Thymus (tissue), 11 donors: Measurements from ENCODE around the gene CWC27. TPM values are rescaled to one million over a fixed set of nuclear protein-coding genes. Genes with fewer than 3 reads are reported as not detected.

ENCODE experiments used
- DNase-seq, 9 donors: peaks; one replicate each; pipeline ENCODE4 v3.0.0-alpha.2; 2013; ENCODE audit warnings: low spot score in 9 of 9, low read depth in 6 of 9, missing footprints in 1 of 9
- H3K27ac ChIP-seq, 2 donors: one replicate each; pipeline ENCODE4 v1.5.1; 2013; ENCODE audit warnings: control low read depth in 1 of 2, low read depth in 1 of 2, low read length in 1 of 2, mild to moderate bottlenecking in 1 of 2, moderate library complexity in 1 of 2
- H3K27me3 ChIP-seq, 2 donors: one replicate each; pipeline ENCODE4 v1.5.1; 2013; ENCODE audit warnings: low read length in 1 of 2; ENCODE audit not compliant: control insufficient read depth in 2 of 2, insufficient read depth in 1 of 2
- H3K36me3 ChIP-seq, 2 donors: one replicate each; pipeline ENCODE4 v1.5.1; 2013; ENCODE audit warnings: low read length in 1 of 2, mild to moderate bottlenecking in 1 of 2, moderate library complexity in 1 of 2; ENCODE audit not compliant: control insufficient read depth in 2 of 2, insufficient read depth in 2 of 2
- H3K4me1 ChIP-seq, 2 donors: one replicate each; pipeline ENCODE4 v1.5.1; 2013; ENCODE audit warnings: low read length in 2 of 2; ENCODE audit not compliant: control insufficient read depth in 2 of 2, insufficient read depth in 2 of 2
- H3K4me3 ChIP-seq, 2 donors: one replicate each; pipeline ENCODE4 v1.5.1; 2013; ENCODE audit warnings: low read length in 2 of 2, control low read depth in 1 of 2, mild to moderate bottlenecking in 1 of 2
- H3K9me3 ChIP-seq, 2 donors: one replicate each; pipeline ENCODE4 v1.5.1; 2013; ENCODE audit warnings: low read length in 1 of 2, mild to moderate bottlenecking in 1 of 2; ENCODE audit not compliant: control insufficient read depth in 2 of 2, insufficient read depth in 1 of 2
- WGBS: extraction: QIAGEN DNeasy Blood & Tissue Kit; methylation state at CpG from one replicate; pipeline ENCODE4 v1.1.7; 2013; 5-methylcytosine and 5-hydroxymethylcytosine counted together
- polyA plus RNA-seq: library from polyadenylated mRNA; stranded (reverse); fragments of 200-250 nt; gene quantifications from one replicate; pipeline ENCODE4 v1.2.3, GENCODE V29; 2013
- total RNA-seq: library from RNA; stranded (reverse); fragments of 120-200 nt; gene quantifications from one replicate; pipeline ENCODE4 v1.2.4, GENCODE V29; 2013
- donor health status: healthy.

CWC27 gene
- total and polyA plus RNA-seq, 2 donors: 23.5 to 24.2 TPM

DNA sequence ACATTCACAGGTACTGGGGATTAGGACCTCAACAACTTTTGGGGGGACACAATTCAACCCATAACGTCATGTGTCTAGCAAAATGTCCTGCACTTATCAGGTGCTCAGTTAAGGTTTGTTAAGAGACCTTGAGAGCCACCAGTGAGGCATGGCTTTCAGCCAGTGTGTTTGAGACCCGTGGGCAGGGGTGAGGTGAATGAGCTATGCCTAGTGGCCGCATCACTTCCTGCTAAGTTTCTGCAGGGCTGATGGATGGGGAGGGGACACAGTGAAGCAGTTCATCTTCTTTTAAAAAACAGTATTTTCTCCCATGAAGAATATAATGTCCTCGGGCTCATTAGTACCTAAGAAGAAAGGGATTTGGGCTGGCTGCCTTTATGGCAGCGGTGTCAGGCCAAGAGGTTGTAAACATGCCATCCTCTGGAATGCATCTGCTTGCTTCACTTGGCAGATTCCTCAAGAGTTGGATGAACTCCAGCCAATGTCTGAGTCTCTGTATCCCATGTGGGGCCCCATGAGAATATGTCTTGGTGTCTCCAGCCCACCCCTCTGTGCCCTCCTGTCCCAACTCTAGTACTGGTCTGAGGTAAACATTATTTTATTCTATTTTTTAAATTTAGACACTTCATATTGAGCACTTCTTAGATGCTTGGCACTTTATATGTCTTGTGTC lies 282.2 kb downstream of the CWC27 start:
- Histone ChIP-seq H3K27me3 (no peaks in the 10 kb centered on the region), H3K36me3 (no peaks in the 10 kb centered on the region), H3K4me1 (no peaks in the 10 kb centered on the region), H3K9me3 (no peaks in the 10 kb centered on the region), H3K27ac (no peak overlapping the region), H3K4me3 (no peak overlapping the region)
- WGBS: 86% methylated on average over 5 of the region's 5 CpGs
- DNase-seq: no peak

DNA sequence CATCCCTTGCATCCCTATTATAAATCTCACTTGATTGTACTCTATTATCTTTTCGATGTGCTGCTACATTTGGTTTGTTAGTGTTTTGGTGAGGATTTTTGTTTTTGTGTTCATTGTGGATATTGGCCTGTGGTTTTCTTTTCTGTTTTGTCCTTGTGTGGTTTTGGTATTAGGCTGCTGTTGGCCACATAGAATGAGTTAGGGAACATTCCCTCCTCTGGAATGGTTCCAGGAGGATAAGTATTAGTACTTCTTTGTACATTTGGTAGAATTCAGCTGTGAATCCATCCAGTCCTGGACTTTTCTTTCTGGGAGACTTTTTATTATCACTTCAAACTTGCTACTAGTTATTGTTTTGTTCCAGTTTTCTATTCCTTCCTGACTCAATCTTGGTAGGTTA lies 287.2 kb downstream of the CWC27 start:
- H3K4me3 ChIP-seq: no peak overlapping the region
- no peaks in the 10 kb centered on the region for H3K27me3 ChIP-seq
- no peaks in the 10 kb centered on the region for H3K36me3 ChIP-seq
- 97% methylated on average over 1 of the region's 1 CpG for WGBS
- H3K4me1 ChIP-seq: no peaks in the 10 kb centered on the region
- H3K9me3 ChIP-seq: no peaks in the 10 kb centered on the region
- DNase-seq: no peak
- H3K27ac ChIP-seq: no peak overlapping the region

DNA sequence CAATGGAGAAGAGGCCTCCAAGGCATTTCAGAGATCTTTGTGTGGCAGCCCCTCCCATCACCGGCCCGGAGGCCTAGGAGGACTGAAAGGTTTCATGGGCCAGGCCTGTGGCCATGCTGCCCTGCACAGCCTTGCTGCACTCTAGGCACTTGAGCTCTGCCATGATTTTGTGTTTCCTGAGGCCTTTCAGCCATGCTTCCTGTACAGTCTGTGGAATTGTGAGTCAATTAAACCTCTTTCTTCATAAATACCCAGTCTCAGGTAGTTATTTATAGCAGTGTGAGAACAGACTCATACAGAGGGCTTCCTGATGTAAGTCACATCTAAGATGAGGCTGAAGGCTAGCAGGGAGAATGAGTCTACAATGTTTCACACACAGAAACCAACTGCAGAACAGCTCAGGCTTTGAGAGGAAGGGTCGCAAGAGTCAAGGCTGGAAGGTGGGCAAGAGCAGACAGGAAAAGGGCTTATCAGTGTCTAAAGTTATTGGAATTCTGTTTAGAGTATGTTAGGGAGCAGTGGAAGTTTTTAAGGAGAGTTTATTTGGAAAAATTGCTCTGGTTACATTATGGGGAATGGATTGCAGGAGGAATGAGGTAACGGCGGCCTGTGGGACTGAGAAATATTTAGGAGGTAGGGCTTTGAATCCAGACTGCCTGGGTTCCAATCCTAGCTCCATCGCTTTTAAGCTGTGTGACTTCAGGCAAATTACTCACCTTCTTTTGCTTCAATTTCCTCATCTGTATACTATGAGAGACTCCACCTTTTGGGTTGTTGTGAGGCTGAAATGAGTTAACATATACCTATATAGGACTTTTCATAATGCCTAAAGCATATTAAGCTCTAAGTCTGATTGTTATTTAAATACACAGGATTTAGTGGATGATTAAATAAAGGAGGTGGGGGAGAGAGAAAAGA lies 291.2 kb downstream of the CWC27 start:
- no peaks in the 10 kb centered on the region for H3K9me3 ChIP-seq
- 96% methylated on average over 6 of the region's 6 CpGs for WGBS
- H3K27me3 ChIP-seq: no peaks in the 10 kb centered on the region
- no peaks in the 10 kb centered on the region for H3K36me3 ChIP-seq
- H3K4me1 ChIP-seq: peaks cover 0 to 4% of the 10 kb centered on the region in 2 donors
- no peak overlapping the region for H3K27ac ChIP-seq
- DNase-seq: no peak
- no peak overlapping the region for H3K4me3 ChIP-seq

DNA sequence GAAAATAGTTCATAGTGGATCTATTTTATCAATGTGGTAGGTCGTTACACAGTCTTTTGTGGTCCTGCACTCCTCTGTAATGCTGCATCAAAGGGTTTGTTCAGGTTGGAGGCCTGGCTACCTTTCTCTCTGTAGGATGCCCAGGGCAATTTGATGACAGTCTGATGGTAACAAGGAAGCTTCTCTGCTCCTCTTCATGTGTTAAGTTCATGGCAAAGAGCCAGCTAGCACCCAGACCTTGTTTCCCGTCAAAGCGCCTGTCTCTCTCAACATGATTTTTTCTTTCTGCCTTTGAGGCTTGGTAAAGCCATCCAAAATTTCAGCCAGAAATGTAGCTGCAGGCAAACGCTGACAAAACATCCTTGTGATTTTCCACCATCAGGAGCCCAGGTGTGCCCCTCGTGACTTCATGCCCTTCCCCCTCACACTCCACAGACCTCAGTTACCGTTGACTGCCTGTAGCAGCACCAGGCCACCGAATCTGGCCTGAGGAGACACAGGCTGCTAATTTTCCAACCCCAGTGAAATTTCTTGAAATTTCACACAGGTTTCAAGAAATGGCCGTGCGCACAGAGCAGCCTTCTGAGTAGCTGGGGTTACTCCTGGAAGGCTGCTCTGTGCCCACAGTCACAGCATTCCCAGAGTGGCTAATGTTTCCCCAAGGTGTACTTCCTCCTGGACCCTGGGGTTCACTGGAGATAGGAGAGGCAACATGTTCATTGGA lies 292.7 kb downstream of the CWC27 start:
- H3K27ac ChIP-seq: no peak overlapping the region
- DNase-seq: no peak
- H3K4me3 ChIP-seq: no peak overlapping the region
- 75% methylated on average over 9 of the region's 9 CpGs for WGBS
- H3K27me3 ChIP-seq: no peaks in the 10 kb centered on the region
- no peaks in the 10 kb centered on the region for H3K36me3 ChIP-seq
- H3K9me3 ChIP-seq: no peaks in the 10 kb centered on the region
- peaks cover 0 to 4% of the 10 kb centered on the region in 2 donors for H3K4me1 ChIP-seq

DNA sequence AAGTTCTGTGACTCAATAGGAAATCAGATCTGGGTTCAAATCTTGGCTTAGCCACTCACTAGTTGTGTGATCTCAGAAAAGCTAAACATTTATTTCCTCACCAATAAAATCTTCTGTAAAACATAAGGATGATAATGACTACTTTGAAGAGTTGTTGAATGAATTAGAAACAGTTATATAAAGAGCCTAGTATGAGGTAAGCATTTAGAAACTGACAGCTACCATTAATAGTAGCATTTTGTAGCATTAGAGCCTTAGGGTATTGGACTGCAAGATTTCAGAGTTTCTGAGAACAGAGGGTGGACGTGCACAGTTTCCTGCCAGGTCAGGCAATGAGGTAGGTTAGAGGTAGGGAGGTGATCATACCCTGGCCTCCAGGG lies 293.2 kb downstream of the CWC27 start:
- no peak overlapping the region for H3K27ac ChIP-seq
- H3K27me3 ChIP-seq: no peaks in the 10 kb centered on the region
- WGBS: 93% methylated on average over 1 of the region's 1 CpG
- no peak for DNase-seq
- H3K9me3 ChIP-seq: no peaks in the 10 kb centered on the region
- peaks cover 0 to 4% of the 10 kb centered on the region in 2 donors for H3K4me1 ChIP-seq
- H3K4me3 ChIP-seq: no peak overlapping the region
- H3K36me3 ChIP-seq: no peaks in the 10 kb centered on the region

DNA sequence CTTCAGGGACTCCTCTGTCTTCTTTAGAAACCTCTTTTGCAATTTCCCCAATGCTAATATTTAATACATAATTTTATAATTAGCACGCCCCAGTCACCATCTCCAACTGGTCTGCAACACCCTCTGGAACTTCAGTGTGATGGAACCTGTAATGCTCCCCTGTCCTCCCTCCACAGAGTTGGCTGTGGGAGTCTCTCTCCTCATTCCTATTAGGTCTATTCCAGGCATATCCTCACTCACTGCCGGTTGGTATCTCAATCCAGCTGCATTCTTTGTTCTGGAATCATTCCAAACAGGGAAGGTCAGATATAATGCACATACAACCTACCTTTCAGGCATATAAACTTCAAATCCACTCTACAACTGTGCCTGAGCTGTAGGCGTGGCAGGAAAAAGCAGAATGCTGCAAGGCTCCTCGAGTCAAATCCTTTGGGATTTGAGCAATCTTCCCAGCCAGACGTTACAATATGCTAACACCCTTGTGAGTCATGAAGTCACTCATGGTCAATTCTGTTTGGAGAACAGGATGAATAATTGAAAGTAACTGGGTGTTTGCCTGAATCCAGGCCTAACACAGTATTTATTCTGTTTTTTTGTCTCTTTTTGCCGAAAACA lies 293.8 kb downstream of the CWC27 start:
- Histone ChIP-seq H3K27ac (no peak overlapping the region), H3K27me3 (no peaks in the 10 kb centered on the region), H3K4me1 (peaks cover 0 to 4% of the 10 kb centered on the region in 2 donors), H3K4me3 (no peak overlapping the region), H3K36me3 (no peaks in the 10 kb centered on the region), H3K9me3 (no peaks in the 10 kb centered on the region)
- DNase-seq: no peak
- WGBS: 84% methylated on average over 6 of the region's 6 CpGs

DNA sequence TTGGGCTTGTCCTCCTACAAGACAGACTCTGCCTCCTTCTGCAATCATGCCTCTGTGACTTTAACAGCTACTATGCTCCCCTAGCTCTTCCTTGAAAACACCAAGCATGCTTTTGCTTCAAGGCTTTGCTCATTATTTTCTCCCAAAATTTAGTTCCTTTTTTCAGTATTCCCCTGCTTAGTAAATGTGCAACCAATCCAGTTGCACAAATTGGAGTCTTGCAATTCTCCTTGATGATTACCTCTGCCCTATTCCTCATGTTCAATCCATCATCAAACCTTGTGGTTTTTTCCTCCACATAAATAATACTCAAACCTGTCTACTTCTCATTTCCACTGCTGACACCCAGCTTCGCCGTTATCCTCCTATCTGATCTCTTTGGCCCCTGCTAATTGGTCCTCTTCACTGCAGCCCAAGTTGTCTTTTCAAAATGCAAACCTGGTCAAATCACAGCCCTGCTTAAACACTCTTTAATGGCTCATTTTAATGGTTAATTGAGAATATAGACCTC lies 296.3 kb downstream of the CWC27 start:
- H3K4me1 ChIP-seq: peaks cover 0 to 4% of the 10 kb centered on the region in 2 donors
- no peak overlapping the region for H3K27ac ChIP-seq
- no peak overlapping the region for H3K4me3 ChIP-seq
- no peaks in the 10 kb centered on the region for H3K36me3 ChIP-seq
- H3K27me3 ChIP-seq: no peaks in the 10 kb centered on the region
- H3K9me3 ChIP-seq: no peaks in the 10 kb centered on the region
- 89% methylated on average over 2 of the region's 2 CpGs for WGBS
- DNase-seq: no peak

DNA sequence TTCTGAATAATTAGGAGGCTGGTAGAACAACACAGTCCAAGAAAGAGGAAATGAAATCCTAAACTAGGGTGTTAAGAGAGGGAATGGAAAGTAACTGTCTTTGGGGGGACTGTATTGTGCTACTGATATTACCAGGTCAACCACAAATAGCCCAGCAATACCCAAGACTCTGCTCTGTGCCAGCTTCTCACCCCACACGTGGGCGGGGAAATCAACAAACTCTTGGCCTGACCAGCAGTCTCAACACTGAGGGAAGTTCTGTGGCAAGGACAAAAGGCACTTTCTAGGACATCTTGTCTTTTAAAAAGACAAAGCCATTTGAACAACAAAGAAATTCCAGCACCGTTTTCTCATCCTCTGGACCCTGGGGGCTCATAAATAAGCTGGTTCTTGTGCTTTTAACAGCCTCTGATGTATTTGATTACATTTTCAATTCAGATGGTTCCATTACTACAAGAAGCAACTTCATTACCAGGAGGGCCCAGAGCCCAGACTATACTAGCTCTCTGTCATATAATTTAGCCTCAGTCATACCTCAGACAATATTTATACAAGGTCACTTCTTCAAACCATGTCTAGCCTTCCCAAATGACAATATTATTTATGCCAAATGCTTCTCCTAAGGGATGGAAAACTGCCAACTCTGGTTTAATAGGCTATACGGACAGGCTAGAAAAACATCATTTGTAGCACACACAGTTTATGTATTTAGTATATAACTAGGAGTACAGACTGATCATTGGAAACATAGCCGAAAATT lies 297.8 kb downstream of the CWC27 start:
- no peaks in the 10 kb centered on the region for H3K36me3 ChIP-seq
- H3K4me3 ChIP-seq: no peak overlapping the region
- 74% methylated on average over 5 of the region's 5 CpGs for WGBS
- H3K27me3 ChIP-seq: no peaks in the 10 kb centered on the region
- peaks cover 0 to 2% of the 10 kb centered on the region in 2 donors for H3K4me1 ChIP-seq
- no peaks in the 10 kb centered on the region for H3K9me3 ChIP-seq
- H3K27ac ChIP-seq: no peak overlapping the region
- DNase-seq: no peak
